Measurements from ENCODE around the gene CLSTN2. TPM values are rescaled to one million over a fixed set of nuclear protein-coding genes. Genes with fewer than 3 reads are reported as not detected.

Gene CLSTN2
- total and polyA plus RNA-seq, 3 donors from 2014 or later, result 3.1 to 5.7 (median 3.8) TPM

- 85 to 88% methylated on average over 5 of the region's 5 CpGs for WGBS, 2 donors
- TF ChIP-seq POLR2A (IDR thresholded peaks at IDR 0.05), result no peak
- TF ChIP-seq CTCF (IDR thresholded peaks at IDR 0.05), result no peak
- no peaks in the 10 kb centered on the region for H3K27me3 ChIP-seq
- H3K4me3 ChIP-seq, result no peak overlapping the region
- no peak overlapping the region for H3K27ac ChIP-seq
- no peaks in the 10 kb centered on the region for H3K9me3 ChIP-seq
- H3K4me1 ChIP-seq, result no peaks in the 10 kb centered on the region
- H3K36me3 ChIP-seq (ENCODE audit: low read depth, missing control alignments), result no peaks in the 10 kb centered on the region
- intact Hi-C loops (cut with DNase I; ENCODE audit: low total_unique reads), result no loop called here
- DNase-seq, result no peak
These were observed 199.4 kb downstream of the CLSTN2 start for GRCh38 chr3:140134231-140134965.

- Histone ChIP-seq H3K4me3 (no peak overlapping the region), H3K36me3 (ENCODE audit: low read depth, missing control alignments) (no peaks in the 10 kb centered on the region), H3K27me3 (no peaks in the 10 kb centered on the region), H3K27ac (no peak overlapping the region), H3K9me3 (no peaks in the 10 kb centered on the region), H3K4me1 (no peaks in the 10 kb centered on the region)
- WGBS, 2 donors, result 84 to 85% methylated on average over 4 of the region's 4 CpGs
- intact Hi-C loops (cut with DNase I; ENCODE audit: low total_unique reads), result no loop called here
- TF ChIP-seq CTCF (IDR thresholded peaks at IDR 0.05), result no peak
- TF ChIP-seq POLR2A (IDR thresholded peaks at IDR 0.05), result no peak
- no peak for DNase-seq
These were observed 200.5 kb downstream of the CLSTN2 start for GRCh38 chr3:140135461-140135860.

GRCh38 chr3:140143367-140144069 is 208.5 kb downstream of the CLSTN2 start:
- Histone ChIP-seq H3K4me1 (no peaks in the 10 kb centered on the region), H3K36me3 (ENCODE audit: low read depth, missing control alignments) (no peaks in the 10 kb centered on the region), H3K27ac (no peak overlapping the region), H3K9me3 (no peaks in the 10 kb centered on the region), H3K4me3 (no peak overlapping the region), H3K27me3 (no peaks in the 10 kb centered on the region)
- DNase-seq, result no peak
- WGBS, 2 donors, result 91% methylated on average over 5 of the region's 5 CpGs
- intact Hi-C loops (cut with DNase I; ENCODE audit: low total_unique reads), result no loop called here
- TF ChIP-seq POLR2A (IDR thresholded peaks at IDR 0.05) (no peak), CTCF (IDR thresholded peaks at IDR 0.05) (no peak)

- intact Hi-C loops (cut with DNase I; ENCODE audit: low total_unique reads), result no loop called here
These were observed 210.5 kb downstream of the CLSTN2 start for GRCh38 chr3:140145528-140145927.

More at GRCh38 chr3:140145528-140145927, 210.5 kb downstream of the CLSTN2 start:
- DNase-seq, result no peak
- Histone ChIP-seq H3K27me3 (no peaks in the 10 kb centered on the region), H3K4me3 (no peak overlapping the region), H3K9me3 (no peaks in the 10 kb centered on the region), H3K4me1 (no peaks in the 10 kb centered on the region), H3K36me3 (ENCODE audit: low read depth, missing control alignments) (no peaks in the 10 kb centered on the region), H3K27ac (no peak overlapping the region)
- TF ChIP-seq CTCF (IDR thresholded peaks at IDR 0.05), result no peak
- no peak for TF ChIP-seq POLR2A (IDR thresholded peaks at IDR 0.05)
- 85 to 88% methylated on average over 2 of the region's 2 CpGs for WGBS, 2 donors
